K562 (cell line): ENCODE data around the gene EXOC6. TPM values are rescaled to one million over a fixed set of nuclear protein-coding genes. Genes with fewer than 3 reads are reported as not detected.
A peak's percentile ranks its signal among the peaks of the same experiment; 100 is the strongest.

Experiments
- ARID2 ChIP-seq: fragments of 450-650 bp; IDR thresholded peaks from 2 replicates; pipeline ENCODE4 v1.6.1; 2017; ENCODE audit warnings: antibody characterized with exemption, mild to moderate bottlenecking
- BHLHE40 ChIP-seq: IDR thresholded peaks from 2 replicates; pipeline ENCODE4 v1.6.1; 2011; ENCODE audit warnings: low read length, improper control_type of control experiment
- BRCA1 ChIP-seq, 2 experiments: fragments of 450-650 bp in 1 of 2; sonication (generic) in 1 of 2; formaldehyde crosslinking in 1 of 2; IDR thresholded peaks; 2 replicates each; pipeline versions ENCODE4 v1.5.0 to v1.6.1; 2017 to 2020; ENCODE audit warnings: mild to moderate bottlenecking in 1 of 2, missing genetic modification reagents in 1 of 2
- BRD9 ChIP-seq: fragments of 450-650 bp; IDR thresholded peaks from 2 replicates; pipeline ENCODE4 v1.6.1; 2018; ENCODE audit warnings: low read depth; ENCODE audit not compliant: partially characterized antibody
- CC2D1A ChIP-seq: fragments of 450-650 bp; IDR thresholded peaks from 2 replicates; pipeline ENCODE4 v1.6.1; 2017; ENCODE audit warnings: mild to moderate bottlenecking
- EWSR1 ChIP-seq: fragments of 450-650 bp; IDR thresholded peaks from 2 replicates; pipeline ENCODE4 v1.6.1; 2018; ENCODE audit warnings: borderline replicate concordance, mild to moderate bottlenecking, low read depth, moderate library complexity; ENCODE audit not compliant: partially characterized antibody
- FOXJ2 ChIP-seq: fragments of 200-800 bp; sonication (Bioruptor generic); IDR thresholded peaks from 2 replicates; pipeline ENCODE4 v1.6.1; 2016; ENCODE audit warnings: missing genetic modification characterization, missing compliant biosample characterization
- HSF4 ChIP-seq: fragments of 250-450 bp; sonication (Bioruptor Pico); IDR thresholded peaks from 2 replicates; pipeline ENCODE4 v2.1.2; 2022; ENCODE audit warnings: mild to moderate bottlenecking, moderate library complexity, borderline replicate concordance
- L3MBTL2 ChIP-seq: fragments of 450-650 bp; IDR thresholded peaks from 2 replicates; pipeline ENCODE4 v1.6.1; 2016; ENCODE audit warnings: mild to moderate bottlenecking, moderate library complexity
- MECOM ChIP-seq: fragments of 250-450 bp; sonication (Bioruptor Pico); IDR thresholded peaks from 2 replicates; pipeline ENCODE4 v1.8.0; 2022; ENCODE audit warnings: inconsistent platforms
- NCOA6 ChIP-seq: fragments of 450-650 bp; IDR thresholded peaks from 2 replicates; pipeline ENCODE4 v1.6.1; 2017; ENCODE audit warnings: mild to moderate bottlenecking
- NR3C1 ChIP-seq: sonication (generic); formaldehyde crosslinking; IDR thresholded peaks from 2 replicates; pipeline ENCODE4 v1.8.1; 2022; ENCODE audit warnings: missing genetic modification reagents
- PRMT5 ChIP-seq: sonication (generic); formaldehyde crosslinking; IDR thresholded peaks from 2 replicates; pipeline ENCODE4 v1.5.0; 2020; ENCODE audit warnings: missing genetic modification reagents
- RAD21 ChIP-seq, 2 experiments: fragments of 250-450 bp in 1 of 2; fragments of 450-650 bp in 1 of 2; sonication (Bioruptor Pico) in 1 of 2; formaldehyde crosslinking in 1 of 2; IDR thresholded peaks in 1 of 2; conservative IDR thresholded peaks in 1 of 2; 2 replicates each; pipeline versions ENCODE4 v1.4.0 to v1.8.0; 2020 to 2022; ENCODE audit warnings: mild to moderate bottlenecking in 2 of 2, moderate library complexity in 1 of 2
- SIN3A ChIP-seq, 2 experiments: fragments of 150-350 bp in 1 of 2; IDR thresholded peaks; 2 replicates each; pipeline ENCODE4 v1.6.1; 2011 to 2016; ENCODE audit warnings: borderline replicate concordance in 2 of 2, low read depth in 2 of 2, low read length in 2 of 2, mild to moderate bottlenecking in 2 of 2, moderate library complexity in 2 of 2; ENCODE audit not compliant: control insufficient read depth in 1 of 2
- ZC3H11A ChIP-seq: IDR thresholded peaks from 2 replicates; pipeline ENCODE4 v1.6.1; 2012; ENCODE audit warnings: low read depth, low read length, improper control_type of control experiment
- ZC3H8 ChIP-seq: fragments of 450-650 bp; IDR thresholded peaks from 2 replicates; pipeline ENCODE4 v1.6.1; 2017
- ZFP1 ChIP-seq: fragments of 450-650 bp; formaldehyde crosslinking; IDR thresholded peaks from 2 replicates; pipeline ENCODE4 v1.4.0; 2020; ENCODE audit warnings: mild to moderate bottlenecking, mixed read lengths
- polyA plus RNA-seq, 8 experiments: library from polyadenylated mRNA; depleted of rRNA in 4 of 8; stranded (reverse) in 5 of 8; unstranded in 3 of 8; fragments of >200 nt; fragmentation: Nextera tagmentation in 2 of 8; fragmentation: Illumina TruSeq in 1 of 8; extraction: Ambion mirVana in 2 of 8; extraction: Trizol in 1 of 8; gene quantifications; 2 replicates each; pipeline versions ENCODE4 v1.2.1 to v1.2.3, GENCODE V29; 2011 to 2014; ENCODE audit warnings: inconsistent platforms in 1 of 8, missing spikeins in 1 of 8
- total RNA-seq, 7 experiments: library from RNA; depleted of rRNA in 6 of 7; stranded (reverse); fragments of >200 nt in 6 of 7; fragmentation: Illumina TruSeq in 2 of 7; extraction: Trizol in 2 of 7; gene quantifications; 2 replicates each; pipeline versions ENCODE4 v1.2.1 to v1.2.3, GENCODE V29; 2011 to 2021; ENCODE audit warnings: low replicate concordance in 1 of 7
- TF ChIP-seq, protein P1 (sequence below): fragments of 250-450 bp; sonication (Bioruptor Pico); IDR thresholded peaks from 2 replicates; pipeline ENCODE4 v1.4.0; 2020; ENCODE audit warnings: mild to moderate bottlenecking, moderate library complexity
- TF ChIP-seq, protein P2 (sequence below): fragments of 250-450 bp; sonication (Bioruptor Pico); IDR thresholded peaks from 2 replicates; pipeline ENCODE4 v1.8.0; 2021; ENCODE audit warnings: borderline replicate concordance, mild to moderate bottlenecking, moderate library complexity; ENCODE audit not compliant: poor library complexity, severe bottlenecking
- TF ChIP-seq, protein P3 (sequence below), 2 experiments: fragments of 450-650 bp; IDR thresholded peaks; 2 replicates each; pipeline ENCODE4 v1.6.1; 2016
- TF ChIP-seq, protein P4 (sequence below), 3 experiments: IDR thresholded peaks in 2 of 3; conservative IDR thresholded peaks in 1 of 3; 2 replicates each; pipeline ENCODE4 v1.5.1; 2011 to 2012; ENCODE audit warnings: low read length in 3 of 3, mild to moderate bottlenecking in 3 of 3, control low read depth in 2 of 3, improper control_type of control experiment in 1 of 3, inconsistent platforms in 1 of 3, low read depth in 1 of 3, mixed read lengths in 1 of 3, moderate library complexity in 1 of 3; ENCODE audit not compliant: insufficient read depth in 2 of 3
- TF ChIP-seq, protein P5 (sequence below): fragments of 450-650 bp; formaldehyde crosslinking; IDR thresholded peaks from 2 replicates; pipeline ENCODE4 v1.4.0; 2020; ENCODE audit warnings: mild to moderate bottlenecking, moderate library complexity

The EXOC6 gene
- total and polyA plus RNA-seq, 9 of the 15 experiments (the other 6 are each of a cell fraction or from before 2014, with no cell fraction given) = 13.9 to 42.8 (median 24.9) TPM

DNA sequence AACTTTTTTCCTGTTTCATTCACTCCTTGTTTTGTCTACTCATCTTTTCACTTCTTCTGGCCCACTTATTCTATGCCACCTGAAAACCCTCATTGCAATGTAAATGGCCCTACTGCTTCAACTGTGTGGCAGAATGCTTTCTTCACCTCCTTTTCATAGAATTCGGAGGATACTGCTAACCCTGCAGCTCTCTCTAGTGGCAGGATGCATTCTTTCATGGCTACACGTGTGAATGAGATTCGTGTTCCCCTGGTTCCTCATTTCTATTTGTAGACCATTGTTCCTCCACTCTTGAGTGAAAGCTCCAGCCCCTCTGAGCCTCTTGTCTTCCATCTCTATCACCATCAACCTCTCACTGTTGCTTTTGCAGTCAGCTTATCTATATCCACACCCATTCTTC, 191.4 kb downstream of the EXOC6 start (continued):
- TF ChIP-seq BRCA1 (IDR thresholded peaks at IDR 0.05) (no peak), BRCA1 (CRISPR knock-in tag; IDR thresholded peaks at IDR 0.05) (no peak), ARID2 (0 out of 2 replicates have a peak, but pooled peaks have one; percentile 53), PRMT5 (CRISPR knock-in tag) (no peak), NR3C1 (CRISPR knock-in tag) (no peak), SIN3A (IDR thresholded peaks at IDR 0.05; ENCODE audit: borderline replicate concordance in 2 of 2, control insufficient read depth in 1 of 2, low read depth in 2 of 2, low read length in 2 of 2) (no peak), CC2D1A (0 out of 2 replicates have a peak, but pooled peaks have one; percentile 28), L3MBTL2 (0 out of 2 replicates have a peak, but pooled peaks have one; percentile 22), ZC3H11A (no peak), NCOA6 (no peak), ZFP1 (CRISPR knock-in tag) (no peak), MECOM (CRISPR knock-in tag) (no peak), EWSR1 (no peak), ZC3H8 (no peak), BHLHE40 (0 out of 2 replicates have a peak, but pooled peaks have one; percentile 31), FOXJ2 (tag) (no peak), BRD9 (peak; percentile 65), HSF4 (CRISPR knock-in tag) (no peak), RAD21 (CRISPR knock-in tag; conservative IDR thresholded peaks at IDR 0.05 in 1 of 2, IDR thresholded peaks at IDR 0.05 in 1 of 2) (peak; percentile 9 to 76; a peak in 2 of 4 replicates)
- TF ChIP-seq, protein P1, sequence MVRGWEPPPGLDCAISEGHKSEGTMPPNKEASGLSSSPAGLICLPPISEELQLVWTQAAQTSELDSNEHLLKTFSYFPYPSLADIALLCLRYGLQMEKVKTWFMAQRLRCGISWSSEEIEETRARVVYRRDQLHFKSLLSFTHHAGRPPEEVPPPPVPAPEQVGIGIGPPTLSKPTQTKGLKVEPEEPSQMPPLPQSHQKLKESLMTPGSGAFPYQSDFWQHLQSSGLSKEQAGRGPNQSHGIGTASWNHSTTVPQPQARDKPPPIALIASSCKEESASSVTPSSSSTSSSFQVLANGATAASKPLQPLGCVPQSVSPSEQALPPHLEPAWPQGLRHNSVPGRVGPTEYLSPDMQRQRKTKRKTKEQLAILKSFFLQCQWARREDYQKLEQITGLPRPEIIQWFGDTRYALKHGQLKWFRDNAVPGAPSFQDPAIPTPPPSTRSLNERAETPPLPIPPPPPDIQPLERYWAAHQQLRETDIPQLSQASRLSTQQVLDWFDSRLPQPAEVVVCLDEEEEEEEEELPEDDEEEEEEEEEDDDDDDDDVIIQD (CRISPR knock-in tag) = no peak
- TF ChIP-seq, protein P2, sequence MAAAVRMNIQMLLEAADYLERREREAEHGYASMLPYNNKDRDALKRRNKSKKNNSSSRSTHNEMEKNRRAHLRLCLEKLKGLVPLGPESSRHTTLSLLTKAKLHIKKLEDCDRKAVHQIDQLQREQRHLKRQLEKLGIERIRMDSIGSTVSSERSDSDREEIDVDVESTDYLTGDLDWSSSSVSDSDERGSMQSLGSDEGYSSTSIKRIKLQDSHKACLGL (CRISPR knock-in tag) = no peak
- TF ChIP-seq, protein P3, sequence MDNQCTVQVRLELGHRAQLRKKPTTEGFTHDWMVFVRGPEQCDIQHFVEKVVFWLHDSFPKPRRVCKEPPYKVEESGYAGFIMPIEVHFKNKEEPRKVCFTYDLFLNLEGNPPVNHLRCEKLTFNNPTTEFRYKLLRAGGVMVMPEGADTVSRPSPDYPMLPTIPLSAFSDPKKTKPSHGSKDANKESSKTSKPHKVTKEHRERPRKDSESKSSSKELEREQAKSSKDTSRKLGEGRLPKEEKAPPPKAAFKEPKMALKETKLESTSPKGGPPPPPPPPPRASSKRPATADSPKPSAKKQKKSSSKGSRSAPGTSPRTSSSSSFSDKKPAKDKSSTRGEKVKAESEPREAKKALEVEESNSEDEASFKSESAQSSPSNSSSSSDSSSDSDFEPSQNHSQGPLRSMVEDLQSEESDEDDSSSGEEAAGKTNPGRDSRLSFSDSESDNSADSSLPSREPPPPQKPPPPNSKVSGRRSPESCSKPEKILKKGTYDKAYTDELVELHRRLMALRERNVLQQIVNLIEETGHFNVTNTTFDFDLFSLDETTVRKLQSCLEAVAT (IDR thresholded peaks at IDR 0.05) = no peak
- TF ChIP-seq, protein P4, sequence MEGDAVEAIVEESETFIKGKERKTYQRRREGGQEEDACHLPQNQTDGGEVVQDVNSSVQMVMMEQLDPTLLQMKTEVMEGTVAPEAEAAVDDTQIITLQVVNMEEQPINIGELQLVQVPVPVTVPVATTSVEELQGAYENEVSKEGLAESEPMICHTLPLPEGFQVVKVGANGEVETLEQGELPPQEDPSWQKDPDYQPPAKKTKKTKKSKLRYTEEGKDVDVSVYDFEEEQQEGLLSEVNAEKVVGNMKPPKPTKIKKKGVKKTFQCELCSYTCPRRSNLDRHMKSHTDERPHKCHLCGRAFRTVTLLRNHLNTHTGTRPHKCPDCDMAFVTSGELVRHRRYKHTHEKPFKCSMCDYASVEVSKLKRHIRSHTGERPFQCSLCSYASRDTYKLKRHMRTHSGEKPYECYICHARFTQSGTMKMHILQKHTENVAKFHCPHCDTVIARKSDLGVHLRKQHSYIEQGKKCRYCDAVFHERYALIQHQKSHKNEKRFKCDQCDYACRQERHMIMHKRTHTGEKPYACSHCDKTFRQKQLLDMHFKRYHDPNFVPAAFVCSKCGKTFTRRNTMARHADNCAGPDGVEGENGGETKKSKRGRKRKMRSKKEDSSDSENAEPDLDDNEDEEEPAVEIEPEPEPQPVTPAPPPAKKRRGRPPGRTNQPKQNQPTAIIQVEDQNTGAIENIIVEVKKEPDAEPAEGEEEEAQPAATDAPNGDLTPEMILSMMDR (IDR thresholded peaks at IDR 0.05 in 2 of 3, conservative IDR thresholded peaks at IDR 0.05 in 1 of 3; ENCODE audit: insufficient read depth in 2 of 3, low read depth in 1 of 3, low read length in 3 of 3) = peak; percentile 53 to 67 (median 67)
- TF ChIP-seq, protein P5, sequence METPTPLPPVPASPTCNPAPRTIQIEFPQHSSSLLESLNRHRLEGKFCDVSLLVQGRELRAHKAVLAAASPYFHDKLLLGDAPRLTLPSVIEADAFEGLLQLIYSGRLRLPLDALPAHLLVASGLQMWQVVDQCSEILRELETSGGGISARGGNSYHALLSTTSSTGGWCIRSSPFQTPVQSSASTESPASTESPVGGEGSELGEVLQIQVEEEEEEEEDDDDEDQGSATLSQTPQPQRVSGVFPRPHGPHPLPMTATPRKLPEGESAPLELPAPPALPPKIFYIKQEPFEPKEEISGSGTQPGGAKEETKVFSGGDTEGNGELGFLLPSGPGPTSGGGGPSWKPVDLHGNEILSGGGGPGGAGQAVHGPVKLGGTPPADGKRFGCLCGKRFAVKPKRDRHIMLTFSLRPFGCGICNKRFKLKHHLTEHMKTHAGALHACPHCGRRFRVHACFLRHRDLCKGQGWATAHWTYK (CRISPR knock-in tag) = no peak
